CD4-positive, alpha-beta T cell treated with Interleukin-17A for 4 hours (primary cell): ENCODE data around the gene ARHGEF39.
A peak's percentile ranks its signal among the peaks of the same experiment; 100 is the strongest.
"Not testable (repeated sequence)": the region's sequence is repeated elsewhere in the genome, so short reads cannot be mapped to it uniquely, and the experiment has no call there.

ENCODE experiments used
- DNase-seq: peaks from one replicate; pipeline ENCODE4 v3.0.0-alpha.2; 2020; ENCODE audit warnings: mixed read lengths

The ARHGEF39 gene

GRCh38 chr9:35649431-35650340, 15.3 kb downstream of the ARHGEF39 start:
- DNase-seq: peak; percentile 73

DNA sequence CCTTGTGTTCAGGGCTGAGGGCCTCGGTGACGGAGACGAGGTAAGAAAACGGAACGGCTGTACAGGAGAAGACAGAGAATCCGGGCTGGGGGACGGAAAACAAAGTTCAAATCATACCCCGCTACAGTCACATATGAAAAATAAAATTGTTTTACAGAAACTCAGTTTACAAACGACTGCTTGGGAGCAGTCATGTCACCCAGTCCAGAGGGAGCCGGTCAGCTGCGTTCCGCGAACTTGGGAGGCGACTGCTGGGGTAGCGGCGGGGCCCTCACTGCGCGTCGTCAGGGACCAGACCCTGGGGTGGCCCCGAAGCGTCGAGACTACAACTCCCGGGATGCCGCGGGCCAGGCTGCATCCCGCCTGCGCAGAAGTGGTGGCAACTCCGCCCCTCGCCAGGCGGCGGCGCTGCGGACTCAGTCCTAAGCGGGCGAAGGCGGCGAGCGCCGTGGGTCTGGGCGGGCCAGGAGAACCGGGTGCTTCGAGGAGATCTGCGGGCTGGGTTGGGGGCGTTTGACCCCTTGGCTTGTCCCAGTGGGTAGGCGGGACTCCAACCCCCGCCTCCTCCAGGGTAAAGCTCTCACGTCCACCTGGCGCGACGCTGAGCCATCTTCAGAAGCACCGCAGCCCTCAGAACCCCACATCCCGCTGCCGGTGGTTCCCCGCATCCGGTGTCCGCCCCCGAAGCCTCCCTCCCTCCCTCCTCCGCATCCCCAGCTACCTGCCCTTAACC, 18.3 kb downstream of the ARHGEF39 start:
- peak; percentile 91 for DNase-seq

DNA sequence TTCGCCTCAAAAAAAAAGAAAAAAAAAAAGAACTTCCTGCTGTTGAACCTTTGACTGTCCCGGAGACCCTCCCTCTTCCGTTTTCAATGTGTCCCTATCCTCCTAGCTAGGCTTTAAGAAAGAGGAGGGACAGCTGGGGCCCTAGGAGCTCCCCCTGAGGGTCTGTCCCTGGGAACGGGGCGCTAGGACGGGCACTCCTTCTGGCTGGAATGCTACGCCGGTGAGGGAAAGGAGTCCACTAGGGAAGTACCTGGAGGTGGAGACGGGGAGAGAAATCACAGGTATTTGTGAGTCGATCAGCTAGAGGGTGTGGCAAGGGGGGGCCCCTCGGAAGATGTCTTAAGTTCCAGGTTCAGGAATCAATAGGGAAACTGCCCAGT, 18.9 kb downstream of the ARHGEF39 start:
- DNase-seq: no peak

GRCh38 chr9:35645736-35646135, 19.3 kb downstream of the ARHGEF39 start:
- DNase-seq: not testable (repeated sequence)

DNA sequence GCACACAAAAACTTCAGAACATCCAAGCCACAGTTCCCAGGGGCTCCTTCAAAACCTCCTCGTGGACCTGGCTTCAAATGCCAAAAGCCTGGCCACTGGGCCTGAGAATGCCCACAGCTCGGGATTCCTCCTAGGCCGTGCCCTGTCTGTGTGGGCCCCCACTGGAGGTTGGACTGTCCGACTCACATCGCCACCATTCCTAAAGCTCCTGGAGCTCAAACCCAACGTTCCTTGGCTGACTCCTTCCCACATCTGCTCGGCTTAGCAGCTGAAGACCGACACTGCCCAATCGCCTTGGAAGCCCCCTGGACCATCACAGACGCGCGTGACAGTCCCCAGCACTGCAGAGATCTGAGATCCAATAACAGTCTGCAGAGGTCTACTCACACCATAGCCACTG, 21.9 kb downstream of the ARHGEF39 start:
- no peak for DNase-seq

DNA sequence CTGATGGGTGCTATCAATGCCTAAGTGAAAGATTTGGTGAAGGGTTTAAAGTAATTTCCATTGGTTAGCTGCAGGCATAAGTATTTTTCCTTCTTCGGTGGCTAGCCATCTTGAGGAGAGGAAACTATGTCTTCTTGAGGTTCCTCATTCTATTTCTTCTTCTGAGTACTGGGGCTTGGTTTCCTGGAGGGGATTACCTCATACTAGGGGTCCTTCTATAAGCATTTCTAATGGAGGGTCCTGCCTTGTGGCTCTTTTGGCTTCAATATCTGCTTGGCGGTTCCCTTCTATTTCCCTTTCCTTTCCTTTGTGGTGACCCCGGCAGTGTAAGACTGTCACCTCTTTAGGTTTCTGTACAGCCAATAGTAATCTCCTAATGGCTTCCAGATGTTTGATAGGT, 23.5 kb downstream of the ARHGEF39 start:
- not testable (repeated sequence) for DNase-seq

GRCh38 chr9:35640431-35640830, 24.6 kb downstream of the ARHGEF39 start:
- not testable (repeated sequence) for DNase-seq

- DNase-seq: no peak
Measured at GRCh38 chr9:35639631-35640030, 25.4 kb downstream of the ARHGEF39 start.

GRCh38 chr9:35639225-35639624, 25.8 kb downstream of the ARHGEF39 start:
- not testable (repeated sequence) for DNase-seq

GRCh38 chr9:35638751-35639150, 26.2 kb downstream of the ARHGEF39 start:
- peak; percentile 63 for DNase-seq

GRCh38 chr9:35637427-35637955, 27.5 kb downstream of the ARHGEF39 start:
- not testable (repeated sequence) for DNase-seq

GRCh38 chr9:35636877-35637246, 28.1 kb downstream of the ARHGEF39 start:
- not testable (repeated sequence) for DNase-seq

GRCh38 chr9:35636135-35636876, 28.7 kb downstream of the ARHGEF39 start:
- DNase-seq: no peak

DNA sequence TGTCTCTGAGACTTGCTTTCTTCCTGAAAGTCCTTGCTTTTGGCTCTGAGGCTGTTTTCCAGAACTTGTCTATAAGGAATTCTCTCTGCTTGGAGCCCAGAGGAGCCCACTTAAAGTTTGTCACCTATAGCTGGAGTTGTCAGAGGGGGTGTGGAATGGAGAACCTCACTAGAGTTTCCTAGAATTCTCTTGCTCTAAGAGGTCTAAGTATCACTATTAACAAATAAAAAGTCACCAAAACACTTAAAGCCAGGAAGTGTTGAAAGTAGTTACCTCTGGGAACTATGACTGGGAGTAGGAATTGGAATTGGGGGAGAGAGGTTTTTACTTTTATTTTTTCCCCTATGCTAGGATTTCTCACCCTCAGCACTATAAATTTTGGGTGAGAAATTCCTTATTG, 29.3 kb downstream of the ARHGEF39 start:
- DNase-seq: no peak

DNA sequence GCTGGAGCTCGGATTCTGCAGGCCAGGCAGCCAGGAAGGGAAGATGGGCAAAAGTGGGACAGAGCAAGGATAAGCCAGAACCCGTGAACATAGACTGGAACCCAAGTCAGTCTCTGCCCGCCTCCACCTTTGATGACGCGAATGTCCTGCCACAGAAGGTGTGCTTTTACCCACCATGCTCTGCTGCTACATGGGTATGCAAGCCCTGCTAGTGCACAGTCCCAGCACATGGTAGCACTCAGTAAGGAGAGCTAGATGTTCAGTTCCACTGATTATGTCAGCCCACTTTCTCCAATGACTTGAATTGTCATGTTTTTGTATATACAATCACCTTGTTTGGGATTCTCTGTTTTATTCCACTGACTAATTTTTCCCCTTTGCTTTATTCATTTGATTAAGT, 35.4 kb downstream of the ARHGEF39 start:
- DNase-seq: no peak

DNA sequence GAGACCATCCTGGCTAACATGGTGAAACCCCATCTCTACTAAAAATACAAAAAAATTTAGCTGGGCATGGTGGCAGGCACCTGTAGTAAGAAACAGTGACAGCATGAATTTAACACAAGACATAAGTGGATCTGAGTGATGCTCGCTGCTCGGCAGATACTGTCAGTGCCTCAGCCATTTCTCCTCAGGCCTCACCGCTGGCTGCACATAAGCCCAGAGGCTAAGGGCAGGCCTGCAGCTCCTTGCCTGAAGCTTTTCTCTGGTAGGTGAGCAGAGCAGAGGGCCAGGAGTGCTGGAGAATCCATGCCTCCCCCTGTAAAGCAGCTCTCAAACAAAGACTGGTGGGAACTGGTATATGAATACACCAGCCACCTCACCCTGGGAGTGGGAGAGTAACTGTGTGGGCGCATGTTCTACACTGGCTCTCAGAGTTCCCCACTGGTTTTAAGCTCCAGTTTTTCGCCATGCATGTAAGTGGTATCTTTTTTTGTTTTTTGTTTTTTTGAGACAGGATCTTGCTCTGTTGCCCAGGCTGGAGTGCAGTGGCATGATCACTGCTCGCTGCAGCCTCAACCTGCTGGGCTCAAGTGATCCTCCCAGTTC, 36.5 kb downstream of the ARHGEF39 start:
- DNase-seq: no peak

- no peak for DNase-seq
Measured at GRCh38 chr9:35627575-35627974, 37.4 kb downstream of the ARHGEF39 start.

DNA sequence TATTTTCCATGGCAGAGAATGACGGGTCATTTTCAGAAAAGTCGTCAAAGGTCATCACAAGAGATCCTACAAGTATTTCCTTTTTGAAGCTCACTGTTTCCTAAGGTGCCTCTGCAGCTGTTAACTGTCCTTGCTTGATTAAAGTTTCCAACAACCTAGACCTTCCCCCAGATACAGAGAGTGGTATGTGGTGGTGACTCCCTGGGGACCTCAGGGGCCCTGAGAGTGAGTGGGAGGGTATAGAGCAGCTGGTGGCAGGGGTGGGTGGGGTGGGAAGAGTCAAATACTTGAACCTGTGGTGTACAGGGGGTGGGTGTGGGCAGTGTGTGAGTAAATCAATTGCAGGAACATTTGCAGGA, 45.2 kb downstream of the ARHGEF39 start:
- DNase-seq: no peak

DNA sequence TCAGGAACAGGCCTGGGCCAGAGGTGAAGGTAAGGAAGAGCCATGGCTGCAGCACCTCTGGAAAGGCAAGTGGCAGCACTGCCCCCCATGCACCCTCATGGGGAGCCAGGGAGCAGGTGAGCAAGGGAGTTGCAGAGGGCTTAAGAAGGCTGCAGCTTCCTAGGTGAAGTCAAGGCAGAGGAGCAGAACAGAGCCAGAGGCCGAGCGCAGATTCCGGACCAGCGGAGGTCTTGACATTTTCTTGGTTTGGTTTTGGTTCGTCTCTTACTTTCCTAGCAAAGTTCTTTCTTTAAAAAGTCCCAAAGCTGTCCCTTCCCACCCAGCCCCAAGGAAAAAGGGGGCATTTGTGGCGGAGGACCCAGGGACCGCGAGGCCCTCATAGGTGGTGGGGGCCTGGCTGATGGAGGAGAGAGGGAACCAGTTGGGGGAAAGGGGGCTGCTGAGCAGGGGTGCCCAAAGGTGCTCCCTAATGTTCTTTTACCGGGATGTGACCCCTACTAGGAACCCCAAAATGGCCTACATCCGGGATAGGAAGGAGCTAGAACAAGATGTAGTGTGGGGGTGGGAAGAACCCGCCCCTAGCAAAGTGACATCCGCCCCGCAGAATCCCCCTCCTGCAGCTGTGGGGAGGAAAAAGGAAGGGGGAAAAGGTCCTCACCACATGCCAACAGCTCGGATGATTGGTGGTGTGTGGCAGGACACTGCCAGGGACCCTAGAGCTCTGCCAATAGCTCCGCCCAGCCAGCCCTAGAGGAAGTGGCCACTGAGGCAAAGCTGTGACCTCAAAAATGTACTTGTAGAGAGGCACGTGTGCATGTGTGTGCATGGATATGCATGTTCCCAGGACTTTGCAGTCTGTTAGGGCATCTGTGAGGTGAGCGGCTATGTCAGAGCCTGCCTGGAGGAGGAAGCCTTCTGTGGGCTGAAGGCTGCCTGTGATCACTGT, 45.9 kb downstream of the ARHGEF39 start:
- DNase-seq: peak; percentile 22

DNA sequence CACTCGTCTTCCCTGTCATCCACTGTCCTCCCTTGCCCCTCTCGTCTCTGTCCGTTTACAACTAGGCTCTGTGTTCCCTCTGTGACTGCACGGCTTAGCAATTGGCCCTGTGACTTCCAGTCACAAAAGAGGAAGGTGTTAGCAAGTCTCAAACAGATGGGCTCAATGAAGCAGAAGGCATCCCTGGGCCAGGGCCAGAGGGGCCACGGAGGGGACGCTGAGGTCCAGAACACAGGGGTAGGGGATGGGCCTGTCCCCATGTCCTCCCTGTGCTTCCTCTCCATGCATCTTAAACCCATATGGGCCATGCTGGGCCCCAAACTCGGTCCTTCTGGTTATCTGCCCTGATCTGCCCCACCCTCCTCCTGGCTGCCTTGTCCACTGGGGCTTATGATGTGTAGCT, 46.7 kb downstream of the ARHGEF39 start, which contains the start of gene CD72:
CD72 (minus strand) TSS at position 89 of the 403 bp plus-strand sequence. CDS start 110 bp downstream, outside the sequence.
- DNase-seq: no peak

- no peak for DNase-seq
Measured at GRCh38 chr9:35617548-35617947, 47.4 kb downstream of the ARHGEF39 start.
